Small intestine (tissue), 16 donors: ENCODE results near the gene PRRT2. TPM values are rescaled to one million over a fixed set of nuclear protein-coding genes. Genes with fewer than 3 reads are reported as not detected.

Experiments
- DNase-seq, 2 donors: peaks; one replicate each; pipeline versions ENCODE4 v3.0.0 to v3.0.0-alpha.2; 2013
- FAIRE-seq: peaks from 2 replicates; lab custom pipeline; 2012; peaks lifted over from hg19 to GRCh38; lab: Jason Lieb, UNC
- H3K27ac ChIP-seq, 3 donors: one replicate each; pipeline ENCODE4 v1.5.1; 2013; ENCODE audit warnings: low read length in 2 of 3, mild to moderate bottlenecking in 2 of 3, control low read depth in 1 of 3, inconsistent platforms in 1 of 3, low read depth in 1 of 3, moderate library complexity in 1 of 3
- H3K27me3 ChIP-seq, 3 donors: one replicate each; pipeline ENCODE4 v1.6.1; 2013; ENCODE audit warnings: low read length in 3 of 3, inconsistent platforms in 1 of 3; ENCODE audit not compliant: control insufficient read depth in 3 of 3, insufficient read depth in 3 of 3
- H3K36me3 ChIP-seq, 3 donors: one replicate each; pipeline ENCODE4 v1.6.1; 2013; ENCODE audit warnings: low read length in 3 of 3, inconsistent platforms in 1 of 3, low read depth in 1 of 3, mild to moderate bottlenecking in 1 of 3, moderate library complexity in 1 of 3; ENCODE audit not compliant: control insufficient read depth in 3 of 3, insufficient read depth in 2 of 3
- H3K4me1 ChIP-seq, 3 donors: one replicate each; pipeline ENCODE4 v1.6.1; 2013; ENCODE audit warnings: low read length in 2 of 3, inconsistent platforms in 1 of 3, low read depth in 1 of 3, mild to moderate bottlenecking in 1 of 3, moderate library complexity in 1 of 3; ENCODE audit not compliant: control insufficient read depth in 3 of 3, insufficient read depth in 2 of 3
- H3K4me3 ChIP-seq, 3 donors: one replicate each; pipeline ENCODE4 v1.5.1; 2013; ENCODE audit warnings: low read length in 3 of 3, control low read depth in 1 of 3, inconsistent platforms in 1 of 3, low read depth in 1 of 3, mild to moderate bottlenecking in 1 of 3, moderate library complexity in 1 of 3
- H3K9me3 ChIP-seq, 2 donors: one replicate each; pipeline ENCODE4 v1.6.1; 2013; ENCODE audit warnings: low read depth in 1 of 2, low read length in 1 of 2; ENCODE audit not compliant: control insufficient read depth in 2 of 2, insufficient read depth in 1 of 2
- WGBS, 3 donors: extraction: QIAGEN DNeasy Blood & Tissue Kit; methylation state at CpG; one replicate each; pipeline ENCODE4 v1.1.7; 2013; 5-methylcytosine and 5-hydroxymethylcytosine counted together
- long read RNA-seq, 10 donors: transcript quantifications; one replicate each; lab custom pipeline, GENCODE V29; 2026
- polyA plus RNA-seq, 4 donors: library from polyadenylated mRNA; stranded (reverse) in 3 of 4; unstranded in 1 of 4; fragments of 200-250 nt in 3 of 4; fragments of 120-200 nt in 1 of 4; gene quantifications; one replicate each; pipeline versions ENCODE4 v1.2.1 to v1.2.3, GENCODE V29; 2013
- donor health status: healthy with polysubstance abuse.
- donor health status: control.
- donor health status: control.
- donor health status: Bipolar disorder and iron deficiency.
- donor health status: healthy.

The PRRT2 gene
- 1 to 10 TPM in 2 of 4 donors, under 1 TPM in 1, not detected in 1; 0.27 to 6.3 (median 2.7) TPM for polyA plus RNA-seq
- long read RNA-seq, donor 1 = 0 reads
- long read RNA-seq, donor 2, partial matches to known transcripts = 0 of 3 reads
- long read RNA-seq, donor 2, other reads (novel, unspliced or antisense) = 0 of 3 reads
- long read RNA-seq, donor 3, partial matches to known transcripts = 0 of 4 reads
- long read RNA-seq, donor 3, other reads (novel, unspliced or antisense) = 0 of 4 reads
- long read RNA-seq, donor 4 = 0 reads
- long read RNA-seq, donor 5, partial matches to known transcripts = 0 of 1 reads
- long read RNA-seq, donor 5, other reads (novel, unspliced or antisense) = 0 of 1 reads
- long read RNA-seq, donor 6, partial matches to known transcripts = 0 of 1 reads
- long read RNA-seq, donor 6, other reads (novel, unspliced or antisense) = 0 of 1 reads
- long read RNA-seq, donor 7, partial matches to known transcripts = 0 of 5 reads
- long read RNA-seq, donor 7, other reads (novel, unspliced or antisense) = 0 of 5 reads
- long read RNA-seq, donor 8, partial matches to known transcripts = 0 of 1 reads
- long read RNA-seq, donor 8, other reads (novel, unspliced or antisense) = 0 of 1 reads
- long read RNA-seq, donor 9, partial matches to known transcripts = 0 of 1 reads
- long read RNA-seq, donor 9, other reads (novel, unspliced or antisense) = 0 of 1 reads
- long read RNA-seq, donor 10, transcript PRRT2-222 (2 exons, 2,867 nt) = major isoform, 6 of 18 reads
- long read RNA-seq, donor 10, partial matches to known transcripts = 6 of 18 reads
- long read RNA-seq, donor 10, other reads (novel, unspliced or antisense) = 0 of 18 reads

GRCh38 chr16:29811896-29812665 is at the start of gene PRRT2:
Gene PRRT2, plus strand, starts transcription at chr16:29812193. Its CDS starts 862 bp downstream, at chr16:29813055.
- H3K27ac ChIP-seq = peak within 1 kb of the TSS; percentile 47 to 79 (median 75)
- H3K9me3 ChIP-seq = no peaks in the 10 kb centered on the region
- H3K4me1 ChIP-seq = peaks cover 7 to 60% (median 18%) of the 10 kb centered on the region in 3 donors
- H3K36me3 ChIP-seq = peaks cover 0 to 35% (median 0%) of the 10 kb centered on the region in 3 donors
- FAIRE-seq (no peak), DNase-seq (peak in 1 of 2 donors; percentile 67)
- peaks cover 0 to 21% (median 0%) of the 10 kb centered on the region in 3 donors for H3K27me3 ChIP-seq
- WGBS, 3 donors = 2 to 5% (median 3%) methylated on average over 59 to 69 of the region's 69 CpGs
- peak within 1 kb of the TSS; percentile 31 to 63 (median 54) for H3K4me3 ChIP-seq

DNA sequence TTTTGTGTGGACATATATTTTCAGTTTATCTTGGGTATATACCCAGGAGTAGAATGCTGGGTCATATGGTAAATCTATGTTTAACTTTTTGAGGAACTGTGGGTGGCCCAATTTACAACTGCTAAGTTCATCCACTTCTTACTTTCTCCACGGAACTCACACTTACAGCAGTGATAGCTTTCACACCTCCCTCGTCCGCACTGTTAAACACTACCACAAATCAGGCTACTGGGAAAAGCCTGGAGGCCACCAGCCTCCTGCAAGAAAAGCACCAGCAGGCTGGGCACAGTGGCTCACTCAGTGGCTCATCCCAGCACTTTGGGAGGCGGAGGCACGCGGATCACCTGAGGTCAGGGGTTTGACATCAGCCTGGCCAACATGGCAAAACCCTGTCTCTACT is 48.7 kb upstream of the PRRT2 start:
- H3K4me1 ChIP-seq = peaks cover 0 to 44% (median 3%) of the 10 kb centered on the region in 3 donors
- 81 to 92% (median 91%) methylated on average over 6 of the region's 6 CpGs for WGBS, 3 donors

DNA sequence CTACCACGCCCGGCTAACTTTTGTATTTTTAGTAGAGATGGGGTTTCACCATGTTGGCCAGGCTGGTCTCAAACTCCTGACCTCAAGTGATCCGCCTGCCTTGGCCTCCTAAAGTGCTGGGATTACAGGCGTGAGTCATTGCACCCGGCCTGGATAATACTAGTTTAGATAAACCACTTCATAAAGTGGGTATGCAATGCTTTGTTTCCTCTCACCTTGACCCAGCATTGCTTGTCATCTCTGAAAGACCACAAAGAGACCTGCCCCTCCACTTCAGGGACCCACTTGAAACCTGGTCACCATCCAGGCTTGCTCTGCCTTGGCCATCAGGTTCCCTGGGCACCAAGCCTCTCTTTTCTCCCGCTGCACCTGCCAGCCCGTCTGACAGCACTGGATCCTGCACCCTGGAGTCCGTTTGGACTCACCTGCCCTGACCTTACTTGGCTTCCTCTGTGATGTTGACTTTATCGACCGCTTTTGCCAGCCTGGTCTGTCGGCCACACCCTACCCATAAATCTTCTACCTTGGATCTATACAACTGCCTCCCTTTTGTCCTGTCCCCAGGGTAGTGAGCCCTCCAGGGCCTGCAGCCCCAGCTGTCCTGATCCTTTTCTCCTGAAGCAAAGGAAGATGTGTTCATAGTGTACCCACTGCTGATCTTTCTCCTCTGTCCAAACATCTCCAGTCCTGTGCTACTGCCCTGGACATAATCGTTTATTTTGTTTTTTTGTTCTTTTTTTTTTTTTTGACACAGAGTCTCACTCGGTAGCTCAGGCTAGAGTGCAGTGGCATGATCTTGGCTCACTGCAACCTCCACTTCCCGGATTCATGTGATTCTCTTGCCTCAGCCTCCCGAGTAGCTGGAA is 46.6 kb upstream of the PRRT2 start:
- H3K4me1 ChIP-seq = peaks cover 0 to 31% (median 3%) of the 10 kb centered on the region in 3 donors
- FAIRE-seq (no peak), DNase-seq (peak; percentile 86 to 98)
- peak overlapping the region; percentile 43 to 57 (median 54) for H3K27ac ChIP-seq
- H3K36me3 ChIP-seq = no peaks in the 10 kb centered on the region
- no peaks in the 10 kb centered on the region for H3K27me3 ChIP-seq
- WGBS, 3 donors = 16 to 53% (median 32%) methylated on average over 15 of the region's 15 CpGs
- no peaks in the 10 kb centered on the region for H3K9me3 ChIP-seq
- no peak overlapping the region for H3K4me3 ChIP-seq

More for the DNA sequence above, 48.7 kb upstream of the PRRT2 start:
- H3K27me3 ChIP-seq = no peaks in the 10 kb centered on the region
- no peaks in the 10 kb centered on the region for H3K9me3 ChIP-seq
- DNase-seq (no peak), FAIRE-seq (no peak)
- H3K4me3 ChIP-seq = no peak overlapping the region
- no peaks in the 10 kb centered on the region for H3K36me3 ChIP-seq
- no peak overlapping the region for H3K27ac ChIP-seq

GRCh38 chr16:29766571-29766970 is 45.4 kb upstream of the PRRT2 start:
- no peak for DNase-seq
- H3K4me3 ChIP-seq = no peak overlapping the region
- peaks cover 0 to 20% (median 0%) of the 10 kb centered on the region in 3 donors for H3K4me1 ChIP-seq
- no peaks in the 10 kb centered on the region for H3K9me3 ChIP-seq
- no peak for FAIRE-seq
- 90 to 94% (median 92%) methylated on average over 3 of the region's 3 CpGs for WGBS, 3 donors
- H3K27me3 ChIP-seq = no peaks in the 10 kb centered on the region
- peaks cover 0 to 3% (median 0%) of the 10 kb centered on the region in 3 donors for H3K36me3 ChIP-seq
- no peak overlapping the region for H3K27ac ChIP-seq

DNA sequence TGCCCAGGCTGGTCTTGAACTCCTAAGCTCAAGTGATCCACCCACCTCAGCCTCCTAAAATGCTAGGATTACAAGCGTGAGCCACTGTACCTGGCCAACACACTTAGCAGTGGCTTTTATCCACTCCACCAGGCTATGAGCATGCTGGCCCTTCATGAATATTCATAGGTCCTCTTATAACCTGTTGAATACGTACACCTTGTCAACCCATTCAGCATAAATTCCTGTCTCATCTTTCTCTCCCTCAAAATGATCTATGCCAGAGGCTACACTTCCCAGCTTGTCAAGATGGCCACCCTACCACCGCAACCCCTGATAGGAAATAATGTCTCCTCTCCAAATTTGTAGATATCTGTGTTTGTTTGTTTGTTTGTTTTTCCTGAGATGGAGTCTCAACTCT is 44.9 kb upstream of the PRRT2 start:
- no peaks in the 10 kb centered on the region for H3K9me3 ChIP-seq
- no peak for DNase-seq
- H3K27me3 ChIP-seq = no peaks in the 10 kb centered on the region
- no peak overlapping the region for H3K27ac ChIP-seq
- FAIRE-seq = no peak
- peaks cover 0 to 3% (median 0%) of the 10 kb centered on the region in 3 donors for H3K36me3 ChIP-seq
- 90 to 98% (median 91%) methylated on average over 3 of the region's 3 CpGs for WGBS, 3 donors
- H3K4me1 ChIP-seq = peaks cover 0 to 15% (median 0%) of the 10 kb centered on the region in 3 donors
- H3K4me3 ChIP-seq = no peak overlapping the region

DNA sequence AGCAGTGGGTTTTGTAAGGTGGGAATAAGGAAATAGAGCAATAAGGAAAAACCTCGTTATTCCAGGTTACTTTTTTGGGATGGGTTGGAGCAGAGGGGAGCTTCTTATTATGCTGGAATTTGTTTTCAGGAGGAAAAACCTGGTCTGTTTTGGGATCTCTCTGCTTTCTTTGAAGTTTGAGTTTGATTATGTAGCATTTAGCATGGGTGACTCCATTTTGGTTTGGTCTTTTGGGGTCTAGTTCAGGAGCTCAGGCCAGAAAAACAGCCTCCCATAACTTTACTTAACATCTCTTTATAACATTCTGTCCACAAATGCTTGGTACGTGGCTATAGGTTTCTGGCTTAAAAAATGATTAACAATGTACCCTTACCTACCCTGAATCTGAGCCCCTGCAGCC is 42.5 kb upstream of the PRRT2 start:
- FAIRE-seq = no peak
- Histone ChIP-seq H3K4me1 (peaks cover 0 to 14% (median 0%) of the 10 kb centered on the region in 3 donors), H3K4me3 (no peak overlapping the region), H3K9me3 (no peaks in the 10 kb centered on the region), H3K27ac (no peak overlapping the region), H3K36me3 (peaks cover 0 to 3% (median 0%) of the 10 kb centered on the region in 3 donors), H3K27me3 (no peaks in the 10 kb centered on the region)
- no peak for DNase-seq
- WGBS, 3 donors = 85 to 86% (median 85%) methylated on average over 2 of the region's 2 CpGs

GRCh38 chr16:29770250-29770929 is 41.6 kb upstream of the PRRT2 start:
- no peaks in the 10 kb centered on the region for H3K27me3 ChIP-seq
- peaks cover 0 to 3% (median 0%) of the 10 kb centered on the region in 3 donors for H3K36me3 ChIP-seq
- H3K27ac ChIP-seq = no peak overlapping the region
- FAIRE-seq (no peak), DNase-seq (no peak)
- 75 to 86% (median 83%) methylated on average over 7 of the region's 7 CpGs for WGBS, 3 donors
- no peaks in the 10 kb centered on the region for H3K9me3 ChIP-seq
- H3K4me3 ChIP-seq = no peak overlapping the region
- H3K4me1 ChIP-seq = peaks cover 0 to 6% (median 0%) of the 10 kb centered on the region in 3 donors
